C4-2B (cell line): ENCODE results near the gene GPR31.

ENCODE experiments used
- ZFX ChIP-seq: fragments of 450-650 bp; IDR thresholded peaks from 2 replicates; pipeline ENCODE4 v1.6.1; 2017
- TF ChIP-seq, protein P1 (sequence below): fragments of 450-650 bp; conservative IDR thresholded peaks from 2 replicates; pipeline ENCODE4 v1.5.1; 2017; ENCODE audit warnings: mild to moderate bottlenecking

- TF ChIP-seq, protein P1, sequence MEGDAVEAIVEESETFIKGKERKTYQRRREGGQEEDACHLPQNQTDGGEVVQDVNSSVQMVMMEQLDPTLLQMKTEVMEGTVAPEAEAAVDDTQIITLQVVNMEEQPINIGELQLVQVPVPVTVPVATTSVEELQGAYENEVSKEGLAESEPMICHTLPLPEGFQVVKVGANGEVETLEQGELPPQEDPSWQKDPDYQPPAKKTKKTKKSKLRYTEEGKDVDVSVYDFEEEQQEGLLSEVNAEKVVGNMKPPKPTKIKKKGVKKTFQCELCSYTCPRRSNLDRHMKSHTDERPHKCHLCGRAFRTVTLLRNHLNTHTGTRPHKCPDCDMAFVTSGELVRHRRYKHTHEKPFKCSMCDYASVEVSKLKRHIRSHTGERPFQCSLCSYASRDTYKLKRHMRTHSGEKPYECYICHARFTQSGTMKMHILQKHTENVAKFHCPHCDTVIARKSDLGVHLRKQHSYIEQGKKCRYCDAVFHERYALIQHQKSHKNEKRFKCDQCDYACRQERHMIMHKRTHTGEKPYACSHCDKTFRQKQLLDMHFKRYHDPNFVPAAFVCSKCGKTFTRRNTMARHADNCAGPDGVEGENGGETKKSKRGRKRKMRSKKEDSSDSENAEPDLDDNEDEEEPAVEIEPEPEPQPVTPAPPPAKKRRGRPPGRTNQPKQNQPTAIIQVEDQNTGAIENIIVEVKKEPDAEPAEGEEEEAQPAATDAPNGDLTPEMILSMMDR, result no peak
- TF ChIP-seq ZFX, result no peak
These were observed 12.3 kb downstream of the GPR31 start for GRCh38 chr6:167145461-167145860.
